ENCODE results near the gene LOXHD1. TPM values are rescaled to one million over a fixed set of nuclear protein-coding genes. Genes with fewer than 3 reads are reported as not detected.

LOXHD1 gene
- total RNA-seq, 4 donors from 2014 or later: 0.13 to 0.50 TPM; not detected in 2

DNA sequence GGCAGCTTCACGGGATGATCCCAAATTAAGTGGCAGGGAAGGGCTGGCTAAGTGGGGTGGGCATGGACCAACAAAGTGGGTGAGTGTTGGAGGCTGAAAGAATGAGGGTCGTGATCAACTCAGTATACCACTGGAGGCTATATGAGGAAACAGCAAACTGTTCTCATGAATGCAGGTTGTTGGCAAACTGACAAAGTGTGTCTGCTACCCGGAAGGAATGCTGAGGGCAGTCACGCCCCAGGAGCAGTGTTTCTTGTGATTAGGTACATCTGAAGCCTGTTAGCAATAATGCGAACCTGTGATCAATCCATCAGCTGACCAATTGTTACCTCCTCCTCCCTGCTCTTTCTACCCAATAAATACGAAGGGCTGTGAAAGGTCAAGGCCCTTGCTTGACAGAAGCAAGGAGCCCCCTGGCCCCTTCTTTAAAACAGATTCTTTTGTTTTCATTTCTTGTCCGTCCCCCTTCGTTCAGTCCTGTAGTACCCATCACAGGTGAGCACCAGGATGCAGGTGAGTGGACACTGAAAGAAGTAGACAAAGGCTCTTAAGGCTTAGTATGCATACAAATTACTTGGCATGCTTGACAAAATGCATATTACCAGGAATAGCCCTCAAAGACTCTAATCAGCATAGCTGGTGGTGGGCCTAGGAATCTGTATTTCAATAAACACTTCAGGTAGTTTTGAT lies 67.9 kb downstream of the LOXHD1 start:
- Histone ChIP-seq H3K4me3 (no peak overlapping the region), H3K27me3 (peaks cover 0 to 5% (median 0%) of the 10 kb centered on the region in 4 donors), H3K4me1 (no peaks in the 10 kb centered on the region), H3K36me3 (no peaks in the 10 kb centered on the region), H3K27ac (replicated peaks in 1 of 4) (no peak overlapping the region), H3K9me3 (no peaks in the 10 kb centered on the region)
- TF ChIP-seq EP300 (IDR thresholded peaks at IDR 0.05) (no peak), POLR2A (IDR thresholded peaks at IDR 0.05; ENCODE audit: low read depth) (no peak), POLR2AphosphoS5 (IDR thresholded peaks at IDR 0.05) (no peak)
- TF ChIP-seq, protein P1, sequence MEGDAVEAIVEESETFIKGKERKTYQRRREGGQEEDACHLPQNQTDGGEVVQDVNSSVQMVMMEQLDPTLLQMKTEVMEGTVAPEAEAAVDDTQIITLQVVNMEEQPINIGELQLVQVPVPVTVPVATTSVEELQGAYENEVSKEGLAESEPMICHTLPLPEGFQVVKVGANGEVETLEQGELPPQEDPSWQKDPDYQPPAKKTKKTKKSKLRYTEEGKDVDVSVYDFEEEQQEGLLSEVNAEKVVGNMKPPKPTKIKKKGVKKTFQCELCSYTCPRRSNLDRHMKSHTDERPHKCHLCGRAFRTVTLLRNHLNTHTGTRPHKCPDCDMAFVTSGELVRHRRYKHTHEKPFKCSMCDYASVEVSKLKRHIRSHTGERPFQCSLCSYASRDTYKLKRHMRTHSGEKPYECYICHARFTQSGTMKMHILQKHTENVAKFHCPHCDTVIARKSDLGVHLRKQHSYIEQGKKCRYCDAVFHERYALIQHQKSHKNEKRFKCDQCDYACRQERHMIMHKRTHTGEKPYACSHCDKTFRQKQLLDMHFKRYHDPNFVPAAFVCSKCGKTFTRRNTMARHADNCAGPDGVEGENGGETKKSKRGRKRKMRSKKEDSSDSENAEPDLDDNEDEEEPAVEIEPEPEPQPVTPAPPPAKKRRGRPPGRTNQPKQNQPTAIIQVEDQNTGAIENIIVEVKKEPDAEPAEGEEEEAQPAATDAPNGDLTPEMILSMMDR (IDR thresholded peaks at IDR 0.05): no peak
- DNase-seq (ENCODE audit: extremely low spot score): peak; percentile 78
- 83% methylated on average over 8 of the region's 8 CpGs for WGBS
- intact Hi-C loops (cut with DNase I): no loop called here

DNA sequence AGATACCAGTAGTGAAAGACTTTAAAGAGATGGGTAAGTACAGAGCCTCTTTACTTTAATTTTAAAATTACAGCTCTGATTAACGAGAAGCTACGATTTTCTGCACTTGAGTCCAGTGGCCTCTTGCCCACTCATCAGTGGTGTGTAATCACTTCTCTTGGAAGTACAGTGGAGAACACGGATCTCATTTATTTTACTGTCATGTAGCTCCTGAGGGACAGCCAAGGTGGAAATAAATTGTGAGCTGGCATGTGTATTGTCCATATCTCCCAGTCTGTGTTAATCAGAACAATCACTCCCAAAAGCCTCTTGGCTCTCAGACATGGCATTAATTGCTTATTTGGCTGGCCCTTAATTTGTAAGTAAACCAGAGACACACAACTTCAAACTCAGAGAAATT lies 69.4 kb downstream of the LOXHD1 start:
- H3K36me3 ChIP-seq: no peaks in the 10 kb centered on the region
- no peak for TF ChIP-seq POLR2A (IDR thresholded peaks at IDR 0.05; ENCODE audit: low read depth)
- TF ChIP-seq POLR2AphosphoS5 (IDR thresholded peaks at IDR 0.05): no peak
- TF ChIP-seq, protein P1 (IDR thresholded peaks at IDR 0.05): no peak
- TF ChIP-seq EP300 (IDR thresholded peaks at IDR 0.05): no peak

DNA sequence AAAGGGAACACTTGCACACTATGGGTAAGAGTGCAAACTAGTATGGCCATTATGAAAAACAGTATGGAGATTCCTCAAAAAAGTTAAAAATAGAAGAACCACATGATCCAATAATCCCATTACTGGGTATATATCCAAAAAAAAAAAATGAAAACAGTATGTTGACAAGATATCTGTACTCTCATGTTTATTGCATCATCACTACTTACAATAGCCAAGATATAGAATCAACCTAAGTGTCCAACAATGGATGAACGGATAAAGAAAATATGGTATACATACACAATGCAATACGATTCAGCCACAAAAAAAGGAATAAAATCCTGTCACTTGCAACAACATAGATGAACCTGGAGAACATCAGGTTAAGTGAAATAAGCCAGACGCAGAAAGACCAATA lies 73.3 kb downstream of the LOXHD1 start:
- intact Hi-C loops (cut with DNase I): no loop called here

More for the DNA sequence above, 69.4 kb downstream of the LOXHD1 start:
- H3K27me3 ChIP-seq: peaks cover 0 to 5% (median 0%) of the 10 kb centered on the region in 4 donors
- H3K4me1 ChIP-seq: no peaks in the 10 kb centered on the region
- DNase-seq (ENCODE audit: extremely low spot score): peak; percentile 45
- H3K9me3 ChIP-seq: peaks cover 0 to 1% (median 0%) of the 10 kb centered on the region in 4 donors
- intact Hi-C loops (cut with DNase I): no loop called here
- H3K27ac ChIP-seq (replicated peaks in 1 of 4): no peak overlapping the region
- no peak overlapping the region for H3K4me3 ChIP-seq
- WGBS: 68% methylated on average over 3 of the region's 3 CpGs

DNA sequence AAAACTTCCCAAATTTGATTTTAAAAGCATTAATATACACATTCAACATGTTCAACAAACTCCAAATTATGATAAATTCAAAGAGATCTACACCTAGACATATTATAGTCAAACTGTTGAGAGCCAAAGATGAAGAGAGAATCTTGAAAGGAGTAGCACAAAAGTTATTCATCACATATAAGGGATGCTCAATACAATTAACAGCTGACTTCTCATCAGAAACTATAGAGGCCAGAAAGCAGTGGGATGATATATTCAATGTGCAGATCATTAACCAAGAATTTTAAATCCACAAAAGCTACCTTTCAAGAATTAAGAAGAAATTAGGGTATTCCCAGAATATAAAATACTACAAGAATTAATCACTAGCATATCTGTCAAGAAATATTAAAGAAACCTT lies 75.4 kb downstream of the LOXHD1 start:
- H3K27ac ChIP-seq (replicated peaks in 1 of 4): no peak overlapping the region
- DNase-seq (ENCODE audit: extremely low spot score): no peak
- H3K27me3 ChIP-seq: no peaks in the 10 kb centered on the region
- H3K4me3 ChIP-seq: no peak overlapping the region
- H3K36me3 ChIP-seq: no peaks in the 10 kb centered on the region
- no peaks in the 10 kb centered on the region for H3K4me1 ChIP-seq
- H3K9me3 ChIP-seq: peaks cover 0 to 26% (median 7%) of the 10 kb centered on the region in 4 donors
- intact Hi-C loops (cut with DNase I): no loop called here
- TF ChIP-seq, protein P1 (IDR thresholded peaks at IDR 0.05): no peak
- TF ChIP-seq POLR2AphosphoS5 (IDR thresholded peaks at IDR 0.05) (no peak), POLR2A (IDR thresholded peaks at IDR 0.05; ENCODE audit: low read depth) (no peak), EP300 (IDR thresholded peaks at IDR 0.05) (no peak)

More for the DNA sequence above, 73.3 kb downstream of the LOXHD1 start:
- Histone ChIP-seq H3K27me3 (no peaks in the 10 kb centered on the region), H3K4me1 (no peaks in the 10 kb centered on the region), H3K27ac (replicated peaks in 1 of 4) (no peak overlapping the region), H3K9me3 (peaks cover 0 to 26% (median 7%) of the 10 kb centered on the region in 4 donors), H3K4me3 (no peak overlapping the region), H3K36me3 (no peaks in the 10 kb centered on the region)
- 75% methylated on average over 3 of the region's 3 CpGs for WGBS
- TF ChIP-seq POLR2A (IDR thresholded peaks at IDR 0.05; ENCODE audit: low read depth) (no peak), POLR2AphosphoS5 (IDR thresholded peaks at IDR 0.05) (no peak), EP300 (IDR thresholded peaks at IDR 0.05) (no peak)
- TF ChIP-seq, protein P1 (IDR thresholded peaks at IDR 0.05): no peak
- DNase-seq (ENCODE audit: extremely low spot score): no peak
